ENCODE data around the gene XXYLT1. TPM values are rescaled to one million over a fixed set of nuclear protein-coding genes. Genes with fewer than 3 reads are reported as not detected.
A peak's percentile ranks its signal among the peaks of the same experiment; 100 is the strongest.
"Not testable (repeated sequence)": the region's sequence is repeated elsewhere in the genome, so short reads cannot be mapped to it uniquely, and the experiment has no call there.

XXYLT1 gene
- total RNA-seq, 1 donor from 2014 or later: 14.5 TPM

DNA sequence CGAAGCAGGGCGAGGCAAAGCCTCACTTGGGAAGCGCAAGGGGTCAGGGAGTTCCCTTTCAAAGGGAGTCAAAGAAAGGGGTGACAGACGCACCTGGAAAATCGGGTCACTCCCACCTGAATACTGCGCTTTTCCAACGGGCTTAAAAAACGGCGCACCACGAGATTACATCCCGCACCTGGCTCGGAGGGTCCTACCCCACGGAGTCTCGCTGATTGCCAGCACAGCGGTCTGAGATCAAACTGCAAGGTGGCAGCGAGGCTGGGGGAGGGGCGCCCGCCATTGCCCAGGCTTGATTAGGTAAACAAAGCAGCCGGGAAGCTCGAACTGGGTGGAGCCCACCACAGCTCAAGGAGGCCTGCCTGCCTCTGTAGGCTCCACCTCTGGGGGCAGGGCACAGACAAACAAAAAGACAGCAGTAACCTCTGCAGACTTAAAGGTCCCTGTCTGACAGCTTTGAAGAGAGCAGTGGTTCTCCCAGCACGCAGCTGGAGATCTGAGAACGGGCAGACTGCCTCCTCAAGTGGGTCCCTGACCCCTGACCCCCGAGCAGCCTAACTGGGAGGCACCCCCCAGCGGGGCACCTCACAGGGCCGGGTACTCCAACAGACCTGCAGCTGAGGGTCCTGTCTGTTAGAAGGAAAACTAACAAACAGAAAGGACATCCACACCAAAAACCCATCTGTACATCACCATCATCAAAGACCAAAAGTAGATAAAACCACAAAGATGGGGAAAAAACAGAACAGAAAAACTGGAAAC, 182.9 kb downstream of the XXYLT1 start:
- H3K4me1 ChIP-seq; DNase-seq (ENCODE audit: extremely low spot score in 2 of 2); intact Hi-C loops (cut with DNase I); H3K27me3 ChIP-seq; H3K36me3 ChIP-seq; H3K27ac ChIP-seq; H3K9me3 ChIP-seq: not testable (repeated sequence)
- H3K4me3 ChIP-seq: peak overlapping the region; percentile 13 to 26
- peak in 1 of 2 donors; percentile 27 for TF ChIP-seq POLR2AphosphoS5 (IDR thresholded peaks at IDR 0.05; ENCODE audit: insufficient read depth in 1 of 2, low read depth in 1 of 2)

DNA sequence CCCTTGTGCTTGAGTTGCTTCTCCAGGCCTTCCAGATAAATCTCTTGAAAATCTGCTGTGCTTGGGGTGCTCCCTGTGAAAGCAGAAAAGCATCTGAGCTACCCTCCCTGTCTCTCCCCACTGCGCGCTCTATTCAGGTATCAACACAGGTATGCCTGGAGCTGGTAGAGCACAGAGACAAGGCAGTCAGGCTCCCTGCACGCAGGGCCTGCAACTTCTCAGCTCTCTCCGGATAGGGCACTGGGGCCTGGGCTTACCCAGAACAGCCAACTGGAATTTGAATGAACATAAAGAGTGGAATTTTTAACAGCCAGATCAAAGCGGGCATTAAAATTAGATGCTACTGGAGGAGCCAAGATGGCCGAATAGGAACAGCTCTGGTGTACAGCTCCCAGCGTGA, 183.6 kb downstream of the XXYLT1 start:
- Histone ChIP-seq H3K4me3 (peak overlapping the region; percentile 13 to 26), H3K27me3 (no peaks in the 10 kb centered on the region), H3K4me1 (peaks cover 9% of the 10 kb centered on the region), H3K9me3 (no peaks in the 10 kb centered on the region), H3K27ac (no peak overlapping the region), H3K36me3 (no peaks in the 10 kb centered on the region)
- intact Hi-C loops (cut with DNase I): no loop called here
- no peak for DNase-seq (ENCODE audit: extremely low spot score in 2 of 2)
- TF ChIP-seq, protein P1, sequence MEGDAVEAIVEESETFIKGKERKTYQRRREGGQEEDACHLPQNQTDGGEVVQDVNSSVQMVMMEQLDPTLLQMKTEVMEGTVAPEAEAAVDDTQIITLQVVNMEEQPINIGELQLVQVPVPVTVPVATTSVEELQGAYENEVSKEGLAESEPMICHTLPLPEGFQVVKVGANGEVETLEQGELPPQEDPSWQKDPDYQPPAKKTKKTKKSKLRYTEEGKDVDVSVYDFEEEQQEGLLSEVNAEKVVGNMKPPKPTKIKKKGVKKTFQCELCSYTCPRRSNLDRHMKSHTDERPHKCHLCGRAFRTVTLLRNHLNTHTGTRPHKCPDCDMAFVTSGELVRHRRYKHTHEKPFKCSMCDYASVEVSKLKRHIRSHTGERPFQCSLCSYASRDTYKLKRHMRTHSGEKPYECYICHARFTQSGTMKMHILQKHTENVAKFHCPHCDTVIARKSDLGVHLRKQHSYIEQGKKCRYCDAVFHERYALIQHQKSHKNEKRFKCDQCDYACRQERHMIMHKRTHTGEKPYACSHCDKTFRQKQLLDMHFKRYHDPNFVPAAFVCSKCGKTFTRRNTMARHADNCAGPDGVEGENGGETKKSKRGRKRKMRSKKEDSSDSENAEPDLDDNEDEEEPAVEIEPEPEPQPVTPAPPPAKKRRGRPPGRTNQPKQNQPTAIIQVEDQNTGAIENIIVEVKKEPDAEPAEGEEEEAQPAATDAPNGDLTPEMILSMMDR (IDR thresholded peaks at IDR 0.05): no peak
- TF ChIP-seq POLR2AphosphoS5 (IDR thresholded peaks at IDR 0.05; ENCODE audit: insufficient read depth in 1 of 2, low read depth in 1 of 2): no peak
- no peak for TF ChIP-seq POLR2A (IDR thresholded peaks at IDR 0.05)

DNA sequence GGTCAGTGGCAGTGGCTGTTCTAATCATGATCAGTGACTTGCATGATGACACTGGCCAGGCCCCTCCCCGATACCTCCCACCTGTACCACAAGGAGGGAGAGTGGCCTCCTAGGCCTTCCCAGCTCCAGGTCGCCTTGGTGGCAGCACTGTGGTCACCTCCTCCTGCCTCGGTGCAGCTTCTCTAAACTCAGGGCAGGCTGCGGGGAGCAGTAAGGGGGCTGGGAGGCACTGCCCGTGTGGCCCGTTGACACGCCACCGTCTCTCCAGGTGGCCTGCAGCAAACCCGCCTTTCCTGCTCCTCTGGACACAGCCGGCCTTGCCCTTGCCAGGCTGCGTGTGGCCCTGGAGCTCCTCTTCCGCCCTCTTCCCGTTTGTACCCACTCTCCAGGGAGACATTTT, 184.1 kb downstream of the XXYLT1 start:
- DNase-seq (ENCODE audit: extremely low spot score in 2 of 2): no peak
- peaks cover 9% of the 10 kb centered on the region for H3K4me1 ChIP-seq
- H3K27me3 ChIP-seq: no peaks in the 10 kb centered on the region
- H3K9me3 ChIP-seq: no peaks in the 10 kb centered on the region
- H3K27ac ChIP-seq: no peak overlapping the region
- TF ChIP-seq POLR2AphosphoS5 (IDR thresholded peaks at IDR 0.05; ENCODE audit: insufficient read depth in 1 of 2, low read depth in 1 of 2) (no peak), POLR2A (IDR thresholded peaks at IDR 0.05) (no peak)
- TF ChIP-seq, protein P1 (IDR thresholded peaks at IDR 0.05): no peak
- intact Hi-C loops (cut with DNase I): no loop called here
- no peaks in the 10 kb centered on the region for H3K36me3 ChIP-seq
- no peak overlapping the region for H3K4me3 ChIP-seq

DNA sequence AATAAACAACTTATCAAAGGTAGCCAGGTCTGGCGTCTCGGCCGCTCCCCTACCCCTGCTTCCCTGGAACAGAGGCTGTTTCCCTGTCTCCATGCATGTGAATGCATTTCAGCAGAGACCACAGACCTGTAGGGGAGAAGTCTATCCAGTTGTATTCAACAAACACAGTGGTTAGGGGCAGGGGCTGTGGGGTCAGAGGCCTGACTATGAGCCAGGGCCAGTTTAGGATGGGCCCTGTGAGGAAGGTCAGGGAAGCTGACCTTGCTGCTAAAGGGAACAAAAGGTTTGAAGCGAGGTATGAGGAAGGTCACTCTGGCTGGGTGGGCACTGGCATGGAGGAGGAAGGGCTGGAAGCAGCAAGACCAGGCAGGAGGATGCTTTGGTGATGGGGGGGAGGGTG, 184.6 kb downstream of the XXYLT1 start:
- intact Hi-C loops (cut with DNase I): no loop called here
- TF ChIP-seq, protein P1 (IDR thresholded peaks at IDR 0.05): no peak
- TF ChIP-seq POLR2AphosphoS5 (IDR thresholded peaks at IDR 0.05; ENCODE audit: insufficient read depth in 1 of 2, low read depth in 1 of 2): no peak
- no peak for TF ChIP-seq POLR2A (IDR thresholded peaks at IDR 0.05)
- no peak for DNase-seq (ENCODE audit: extremely low spot score in 2 of 2)
- Histone ChIP-seq H3K4me1 (peaks cover 14% of the 10 kb centered on the region), H3K4me3 (no peak overlapping the region), H3K9me3 (no peaks in the 10 kb centered on the region), H3K36me3 (no peaks in the 10 kb centered on the region), H3K27me3 (no peaks in the 10 kb centered on the region), H3K27ac (no peak overlapping the region)

DNA sequence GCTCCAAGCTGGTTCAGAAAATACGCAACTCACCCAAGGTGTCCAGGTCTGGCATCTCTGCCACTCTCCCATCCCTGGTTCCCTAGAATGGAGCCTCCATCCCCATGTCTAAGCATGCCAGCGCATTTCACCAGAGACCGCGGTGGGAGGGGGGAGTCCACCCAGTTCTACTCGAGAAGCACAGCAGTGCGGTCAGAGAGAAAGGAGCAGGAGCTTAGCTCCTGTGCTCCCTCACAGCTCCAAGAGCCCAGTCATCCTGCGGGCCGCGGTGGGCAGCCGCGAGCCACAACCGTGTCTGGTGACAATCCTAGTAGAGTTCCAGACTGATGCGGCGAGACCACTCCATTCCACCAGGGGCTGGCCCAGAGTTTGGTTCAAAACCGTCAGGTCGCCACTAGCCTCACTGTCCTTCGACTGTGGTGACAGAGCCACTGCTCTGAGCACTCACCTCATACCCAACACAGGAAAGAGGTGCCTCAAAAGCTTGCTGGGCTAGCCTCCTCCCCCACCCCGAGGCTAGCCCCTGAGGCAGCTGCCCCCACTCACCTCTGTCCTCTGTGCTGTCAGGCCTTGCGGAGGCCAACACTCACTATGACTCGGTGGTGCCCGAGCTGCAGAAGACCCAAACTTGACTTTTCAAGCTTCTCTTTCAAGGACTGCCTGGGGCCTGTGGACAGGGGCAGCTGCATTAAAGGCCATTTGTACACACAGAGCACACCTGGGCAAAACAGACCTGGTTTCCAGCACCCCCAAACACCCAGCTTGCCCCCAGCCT, 185.4 kb downstream of the XXYLT1 start:
- no peaks in the 10 kb centered on the region for H3K36me3 ChIP-seq
- no peak for DNase-seq (ENCODE audit: extremely low spot score in 2 of 2)
- H3K27me3 ChIP-seq: no peaks in the 10 kb centered on the region
- no peaks in the 10 kb centered on the region for H3K9me3 ChIP-seq
- H3K27ac ChIP-seq: no peak overlapping the region
- H3K4me3 ChIP-seq: no peak overlapping the region
- TF ChIP-seq POLR2AphosphoS5 (IDR thresholded peaks at IDR 0.05; ENCODE audit: insufficient read depth in 1 of 2, low read depth in 1 of 2) (no peak), POLR2A (IDR thresholded peaks at IDR 0.05) (no peak)
- TF ChIP-seq, protein P1 (IDR thresholded peaks at IDR 0.05): no peak
- intact Hi-C loops (cut with DNase I): no loop called here
- peaks cover 22% of the 10 kb centered on the region for H3K4me1 ChIP-seq

All from vagina (tissue), 2 donors.